Left lung (tissue), 10 donors: ENCODE data around the gene EN2. TPM values are rescaled to one million over a fixed set of nuclear protein-coding genes. Genes with fewer than 3 reads are reported as not detected.
A peak's percentile ranks its signal among the peaks of the same experiment; 100 is the strongest.

Experiments
- ATAC-seq: fragments of 200-7000 bp; cut with Tn5 transposase; one replicate; pipeline ENCODE4 v1.9.1; 2020; ENCODE audit warnings: moderate library complexity
- DNase-seq, 4 donors: peaks; one replicate each; pipeline ENCODE4 v3.0.0-alpha.2; 2013 to 2020
- H3K27ac ChIP-seq, 2 donors: fragments of 200-600 bp; sonication (generic) in 1 of 2; one replicate each; pipeline versions ENCODE4 v1.5.0 to v1.8.0; 2020 to 2021
- H3K27me3 ChIP-seq, 2 donors: fragments of 200-600 bp; sonication (generic) in 1 of 2; one replicate each; pipeline versions ENCODE4 v1.5.0 to v1.8.0; 2020 to 2021
- H3K36me3 ChIP-seq, 2 donors: fragments of 200-600 bp; sonication (generic) in 1 of 2; one replicate each; pipeline versions ENCODE4 v1.5.0 to v1.8.0; 2020 to 2021
- H3K4me1 ChIP-seq, 2 donors: fragments of 200-600 bp; one replicate each; pipeline ENCODE4 v1.8.0; 2021
- H3K4me3 ChIP-seq, 2 donors: fragments of 200-600 bp; sonication (generic) in 1 of 2; one replicate each; pipeline versions ENCODE4 v1.5.0 to v1.8.0; 2020 to 2021; ENCODE audit warnings: mild to moderate bottlenecking in 1 of 2
- H3K9me3 ChIP-seq, 2 donors: fragments of 200-600 bp; sonication (generic) in 1 of 2; one replicate each; pipeline versions ENCODE4 v1.5.0 to v1.8.0; 2020 to 2021
- CTCF ChIP-seq, 2 donors: fragments of 200-600 bp; sonication (generic) in 1 of 2; IDR thresholded peaks; one replicate each; pipeline versions ENCODE4 v1.5.0 to v1.8.0; 2021; ENCODE audit warnings: antibody characterized with exemption in 2 of 2
- intact Hi-C, 2 donors: fragments of 100-400 bp; cut with DNase I; formaldehyde crosslinking; loops; one replicate each; pipeline versions ENCODE4 v1.11.2 to v1.14.2; 2022
- polyA plus RNA-seq, 6 donors: library from polyadenylated mRNA; unstranded; fragments of 120-200 nt; gene quantifications; one replicate each; pipeline ENCODE4 v1.2.1, GENCODE V29; 2013; ENCODE audit not compliant: insufficient read length in 6 of 6
- total RNA-seq, 2 donors: library from RNA; stranded (reverse); fragmentation: NEBNext Ultra II Directional; extraction: Animal tissue kit (Norgen Biotek cat#: 25700); gene quantifications; one replicate each; pipeline ENCODE4 v1.2.1, GENCODE V29; 2021
- donor health status: DM: no; HTN: yes; CAD: no.
- donor health status: DM: no; HTN: no; CAD: no.

The EN2 gene
- total and polyA plus RNA-seq, 8 donors: not detected

DNA sequence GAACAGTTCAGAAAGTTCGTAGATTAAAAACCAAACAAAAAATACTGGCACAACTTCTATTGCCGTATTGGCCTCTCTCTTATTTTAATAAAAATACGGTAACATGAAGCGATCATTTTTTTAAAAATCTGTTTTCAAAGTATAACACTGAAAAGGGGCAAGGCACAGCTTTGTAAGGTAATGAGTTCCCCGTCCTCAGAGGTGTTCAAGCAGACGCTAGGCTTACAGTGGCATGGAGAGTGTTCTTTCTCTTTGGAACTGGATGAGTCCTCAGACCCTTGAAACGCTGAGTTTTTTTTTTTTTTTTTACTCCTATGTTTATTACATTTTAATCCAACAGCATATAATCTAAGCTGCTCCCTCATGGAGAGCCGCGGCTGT is 7.8 kb downstream of the EN2 start:
- H3K36me3 ChIP-seq: no peaks in the 10 kb centered on the region
- intact Hi-C loops: no loop called here
- no peak overlapping the region for H3K4me3 ChIP-seq
- H3K4me1 ChIP-seq: peaks cover 4 to 27% of the 10 kb centered on the region in 2 donors
- DNase-seq (no peak), ATAC-seq (no peak)
- H3K9me3 ChIP-seq: no peaks in the 10 kb centered on the region
- no peak for TF ChIP-seq CTCF (IDR thresholded peaks at IDR 0.05)
- H3K27ac ChIP-seq: no peak overlapping the region
- peaks cover 100% of the 10 kb centered on the region in 2 donors for H3K27me3 ChIP-seq

GRCh38 chr7:155466142-155466813 is 8.3 kb downstream of the EN2 start:
- no peaks in the 10 kb centered on the region for H3K9me3 ChIP-seq
- intact Hi-C loops: no loop called here
- H3K36me3 ChIP-seq: no peaks in the 10 kb centered on the region
- peak in 2 of 4 donors; percentile 28 to 66 for DNase-seq
- H3K27ac ChIP-seq: no peak overlapping the region
- H3K27me3 ChIP-seq: peaks cover 100% of the 10 kb centered on the region in 2 donors
- ATAC-seq: no peak
- no peak overlapping the region for H3K4me3 ChIP-seq
- TF ChIP-seq CTCF (IDR thresholded peaks at IDR 0.05): no peak
- peaks cover 4 to 27% of the 10 kb centered on the region in 2 donors for H3K4me1 ChIP-seq

GRCh38 chr7:155466814-155467733 is 9.1 kb downstream of the EN2 start:
- no peak overlapping the region for H3K27ac ChIP-seq
- no peak for TF ChIP-seq CTCF (IDR thresholded peaks at IDR 0.05)
- H3K4me3 ChIP-seq: no peak overlapping the region
- DNase-seq (peak in 1 of 4 donors; percentile 75), ATAC-seq (peak; percentile 72)
- peaks cover 4 to 27% of the 10 kb centered on the region in 2 donors for H3K4me1 ChIP-seq
- intact Hi-C loops: no loop called here
- H3K36me3 ChIP-seq: no peaks in the 10 kb centered on the region
- peaks cover 100% of the 10 kb centered on the region in 2 donors for H3K27me3 ChIP-seq
- no peaks in the 10 kb centered on the region for H3K9me3 ChIP-seq

GRCh38 chr7:155467846-155468784 is 10.2 kb downstream of the EN2 start:
- intact Hi-C loops: no loop called here
- H3K4me3 ChIP-seq: no peak overlapping the region
- no peaks in the 10 kb centered on the region for H3K9me3 ChIP-seq
- no peaks in the 10 kb centered on the region for H3K36me3 ChIP-seq
- no peak for TF ChIP-seq CTCF (IDR thresholded peaks at IDR 0.05)
- DNase-seq (peak in 2 of 4 donors; percentile 25 to 71), ATAC-seq (peak; percentile 13)
- no peak overlapping the region for H3K27ac ChIP-seq
- H3K4me1 ChIP-seq: peaks cover 4 to 27% of the 10 kb centered on the region in 2 donors
- peaks cover 97 to 99% of the 10 kb centered on the region in 2 donors for H3K27me3 ChIP-seq
